ENCODE measurements around the gene STK32B.

Gene STK32B

GRCh38 chr4:5357870-5358269 lies 306.6 kb downstream of the STK32B start:
- Histone ChIP-seq H3K4me3 (ENCODE audit: low read depth in 1 of 2, low read length in 2 of 2) (no peak overlapping the region), H3K36me3 (ENCODE audit: control insufficient read depth in 1 of 2, insufficient read depth in 2 of 2, low read length in 2 of 2) (no peaks in the 10 kb centered on the region), H3K27me3 (ENCODE audit: control insufficient read depth in 1 of 2, insufficient read depth in 2 of 2, low read length in 2 of 2) (peaks cover 0 to 3% of the 10 kb centered on the region in 2 donors)

GRCh38 chr4:5361968-5362367 lies 310.7 kb downstream of the STK32B start:
- no peaks in the 10 kb centered on the region for H3K36me3 ChIP-seq (ENCODE audit: control insufficient read depth in 1 of 2, insufficient read depth in 2 of 2, low read length in 2 of 2)
- no peaks in the 10 kb centered on the region for H3K4me1 ChIP-seq (ENCODE audit: control insufficient read depth in 1 of 2, insufficient read depth in 2 of 2, low read length in 2 of 2)
- H3K4me3 ChIP-seq (ENCODE audit: low read depth in 1 of 2, low read length in 2 of 2): no peak overlapping the region
- H3K9ac ChIP-seq (ENCODE audit: low read depth in 1 of 2, low read length in 2 of 2): no peak overlapping the region
- H3K27ac ChIP-seq (ENCODE audit: low read depth, low read length): no peak overlapping the region
- no peaks in the 10 kb centered on the region for H3K9me3 ChIP-seq (ENCODE audit: control insufficient read depth in 1 of 2, low read length in 2 of 2)
- H3K27me3 ChIP-seq (ENCODE audit: control insufficient read depth in 1 of 2, insufficient read depth in 2 of 2, low read length in 2 of 2): no peaks in the 10 kb centered on the region

More at GRCh38 chr4:5357870-5358269, 306.6 kb downstream of the STK32B start:
- H3K27ac ChIP-seq (ENCODE audit: low read depth, low read length): no peak overlapping the region
- no peaks in the 10 kb centered on the region for H3K9me3 ChIP-seq (ENCODE audit: control insufficient read depth in 1 of 2, low read length in 2 of 2)
- H3K4me1 ChIP-seq (ENCODE audit: control insufficient read depth in 1 of 2, insufficient read depth in 2 of 2, low read length in 2 of 2): no peaks in the 10 kb centered on the region
- H3K9ac ChIP-seq (ENCODE audit: low read depth in 1 of 2, low read length in 2 of 2): no peak overlapping the region

- no peak overlapping the region for H3K27ac ChIP-seq (ENCODE audit: low read depth, low read length)
- H3K9me3 ChIP-seq (ENCODE audit: control insufficient read depth in 1 of 2, low read length in 2 of 2): no peaks in the 10 kb centered on the region
- H3K4me1 ChIP-seq (ENCODE audit: control insufficient read depth in 1 of 2, insufficient read depth in 2 of 2, low read length in 2 of 2): no peaks in the 10 kb centered on the region
- H3K36me3 ChIP-seq (ENCODE audit: control insufficient read depth in 1 of 2, insufficient read depth in 2 of 2, low read length in 2 of 2): no peaks in the 10 kb centered on the region
- no peaks in the 10 kb centered on the region for H3K27me3 ChIP-seq (ENCODE audit: control insufficient read depth in 1 of 2, insufficient read depth in 2 of 2, low read length in 2 of 2)
- H3K9ac ChIP-seq (ENCODE audit: low read depth in 1 of 2, low read length in 2 of 2): no peak overlapping the region
- H3K4me3 ChIP-seq (ENCODE audit: low read depth in 1 of 2, low read length in 2 of 2): no peak overlapping the region
These were observed 313.1 kb downstream of the STK32B start for GRCh38 chr4:5364406-5364805.

- no peaks in the 10 kb centered on the region for H3K9me3 ChIP-seq (ENCODE audit: control insufficient read depth in 1 of 2, low read length in 2 of 2)
- no peaks in the 10 kb centered on the region for H3K36me3 ChIP-seq (ENCODE audit: control insufficient read depth in 1 of 2, insufficient read depth in 2 of 2, low read length in 2 of 2)
- no peak overlapping the region for H3K9ac ChIP-seq (ENCODE audit: low read depth in 1 of 2, low read length in 2 of 2)
- no peak overlapping the region for H3K27ac ChIP-seq (ENCODE audit: low read depth, low read length)
- H3K4me3 ChIP-seq (ENCODE audit: low read depth in 1 of 2, low read length in 2 of 2): no peak overlapping the region
- H3K4me1 ChIP-seq (ENCODE audit: control insufficient read depth in 1 of 2, insufficient read depth in 2 of 2, low read length in 2 of 2): no peaks in the 10 kb centered on the region
- H3K27me3 ChIP-seq (ENCODE audit: control insufficient read depth in 1 of 2, insufficient read depth in 2 of 2, low read length in 2 of 2): no peaks in the 10 kb centered on the region
These were observed 314.1 kb downstream of the STK32B start for GRCh38 chr4:5365071-5366008.

- no peaks in the 10 kb centered on the region for H3K27me3 ChIP-seq (ENCODE audit: control insufficient read depth in 1 of 2, insufficient read depth in 2 of 2, low read length in 2 of 2)
- no peaks in the 10 kb centered on the region for H3K4me1 ChIP-seq (ENCODE audit: control insufficient read depth in 1 of 2, insufficient read depth in 2 of 2, low read length in 2 of 2)
- no peaks in the 10 kb centered on the region for H3K36me3 ChIP-seq (ENCODE audit: control insufficient read depth in 1 of 2, insufficient read depth in 2 of 2, low read length in 2 of 2)
- no peak overlapping the region for H3K27ac ChIP-seq (ENCODE audit: low read depth, low read length)
- H3K9me3 ChIP-seq (ENCODE audit: control insufficient read depth in 1 of 2, low read length in 2 of 2): no peaks in the 10 kb centered on the region
- no peak overlapping the region for H3K9ac ChIP-seq (ENCODE audit: low read depth in 1 of 2, low read length in 2 of 2)
- no peak overlapping the region for H3K4me3 ChIP-seq (ENCODE audit: low read depth in 1 of 2, low read length in 2 of 2)
These were observed 314.7 kb downstream of the STK32B start for GRCh38 chr4:5366009-5366386.

GRCh38 chr4:5366421-5366820 lies 315.1 kb downstream of the STK32B start:
- H3K36me3 ChIP-seq (ENCODE audit: control insufficient read depth in 1 of 2, insufficient read depth in 2 of 2, low read length in 2 of 2): no peaks in the 10 kb centered on the region
- H3K27ac ChIP-seq (ENCODE audit: low read depth, low read length): no peak overlapping the region
- H3K9me3 ChIP-seq (ENCODE audit: control insufficient read depth in 1 of 2, low read length in 2 of 2): no peaks in the 10 kb centered on the region
- H3K27me3 ChIP-seq (ENCODE audit: control insufficient read depth in 1 of 2, insufficient read depth in 2 of 2, low read length in 2 of 2): no peaks in the 10 kb centered on the region
- H3K4me1 ChIP-seq (ENCODE audit: control insufficient read depth in 1 of 2, insufficient read depth in 2 of 2, low read length in 2 of 2): no peaks in the 10 kb centered on the region
- no peak overlapping the region for H3K4me3 ChIP-seq (ENCODE audit: low read depth in 1 of 2, low read length in 2 of 2)
- H3K9ac ChIP-seq (ENCODE audit: low read depth in 1 of 2, low read length in 2 of 2): no peak overlapping the region

- no peaks in the 10 kb centered on the region for H3K4me1 ChIP-seq (ENCODE audit: control insufficient read depth in 1 of 2, insufficient read depth in 2 of 2, low read length in 2 of 2)
- H3K36me3 ChIP-seq (ENCODE audit: control insufficient read depth in 1 of 2, insufficient read depth in 2 of 2, low read length in 2 of 2): no peaks in the 10 kb centered on the region
- H3K27me3 ChIP-seq (ENCODE audit: control insufficient read depth in 1 of 2, insufficient read depth in 2 of 2, low read length in 2 of 2): no peaks in the 10 kb centered on the region
- no peak overlapping the region for H3K4me3 ChIP-seq (ENCODE audit: low read depth in 1 of 2, low read length in 2 of 2)
- H3K9ac ChIP-seq (ENCODE audit: low read depth in 1 of 2, low read length in 2 of 2): no peak overlapping the region
- no peak overlapping the region for H3K27ac ChIP-seq (ENCODE audit: low read depth, low read length)
- H3K9me3 ChIP-seq (ENCODE audit: control insufficient read depth in 1 of 2, low read length in 2 of 2): no peaks in the 10 kb centered on the region
These were observed 317.1 kb downstream of the STK32B start for GRCh38 chr4:5368426-5368825.

- no peaks in the 10 kb centered on the region for H3K4me1 ChIP-seq (ENCODE audit: control insufficient read depth in 1 of 2, insufficient read depth in 2 of 2, low read length in 2 of 2)
- H3K9me3 ChIP-seq (ENCODE audit: control insufficient read depth in 1 of 2, low read length in 2 of 2): peaks cover 0 to 5% of the 10 kb centered on the region in 2 donors
- no peaks in the 10 kb centered on the region for H3K36me3 ChIP-seq (ENCODE audit: control insufficient read depth in 1 of 2, insufficient read depth in 2 of 2, low read length in 2 of 2)
- no peaks in the 10 kb centered on the region for H3K27me3 ChIP-seq (ENCODE audit: control insufficient read depth in 1 of 2, insufficient read depth in 2 of 2, low read length in 2 of 2)
- H3K9ac ChIP-seq (ENCODE audit: low read depth in 1 of 2, low read length in 2 of 2): no peak overlapping the region
- no peak overlapping the region for H3K4me3 ChIP-seq (ENCODE audit: low read depth in 1 of 2, low read length in 2 of 2)
- no peak overlapping the region for H3K27ac ChIP-seq (ENCODE audit: low read depth, low read length)
These were observed 319.0 kb downstream of the STK32B start for GRCh38 chr4:5370286-5370685.

GRCh38 chr4:5371415-5372190 lies 320.3 kb downstream of the STK32B start:
- Histone ChIP-seq H3K4me3 (ENCODE audit: low read depth in 1 of 2, low read length in 2 of 2) (no peak overlapping the region), H3K27ac (ENCODE audit: low read depth, low read length) (no peak overlapping the region), H3K9ac (ENCODE audit: low read depth in 1 of 2, low read length in 2 of 2) (no peak overlapping the region), H3K27me3 (ENCODE audit: control insufficient read depth in 1 of 2, insufficient read depth in 2 of 2, low read length in 2 of 2) (no peaks in the 10 kb centered on the region), H3K36me3 (ENCODE audit: control insufficient read depth in 1 of 2, insufficient read depth in 2 of 2, low read length in 2 of 2) (no peaks in the 10 kb centered on the region), H3K4me1 (ENCODE audit: control insufficient read depth in 1 of 2, insufficient read depth in 2 of 2, low read length in 2 of 2) (no peaks in the 10 kb centered on the region), H3K9me3 (ENCODE audit: control insufficient read depth in 1 of 2, low read length in 2 of 2) (peaks cover 0 to 5% of the 10 kb centered on the region in 2 donors)

- Histone ChIP-seq H3K4me1 (ENCODE audit: control insufficient read depth in 1 of 2, insufficient read depth in 2 of 2, low read length in 2 of 2) (no peaks in the 10 kb centered on the region), H3K27ac (ENCODE audit: low read depth, low read length) (no peak overlapping the region), H3K9me3 (ENCODE audit: control insufficient read depth in 1 of 2, low read length in 2 of 2) (peaks cover 0 to 5% of the 10 kb centered on the region in 2 donors), H3K4me3 (ENCODE audit: low read depth in 1 of 2, low read length in 2 of 2) (no peak overlapping the region), H3K36me3 (ENCODE audit: control insufficient read depth in 1 of 2, insufficient read depth in 2 of 2, low read length in 2 of 2) (no peaks in the 10 kb centered on the region), H3K9ac (ENCODE audit: low read depth in 1 of 2, low read length in 2 of 2) (no peak overlapping the region), H3K27me3 (ENCODE audit: control insufficient read depth in 1 of 2, insufficient read depth in 2 of 2, low read length in 2 of 2) (no peaks in the 10 kb centered on the region)
These were observed 320.9 kb downstream of the STK32B start for GRCh38 chr4:5372198-5372597.

Measured in duodenal mucosa (tissue), 2 donors.